GM12878 (cell line): ENCODE data around the gene USF1. TPM values are rescaled to one million over a fixed set of nuclear protein-coding genes. Genes with fewer than 3 reads are reported as not detected.

Experiments used
- ATAC-seq: fragments of 200-7000 bp; cut with Tn5 transposase; 3 replicates; pipeline ENCODE4 v1.9.1; 2020; ENCODE audit warnings: mild to moderate bottlenecking, moderate library complexity
- BruUV-seq: library from RNA; stranded (reverse); fragments of 400-500 nt; replicated peaks from 2 replicates; lab custom pipeline; 2021; lab: Mats Ljungman, UMichigan
- CTCF ChIA-PET: fragments of 300-600 bp; sonication (Branson Sonifier 250); formaldehyde crosslinking; extraction: SDS; loops from one replicate; lab custom pipeline; 2021; ENCODE audit warnings: inconsistent platforms; lab: Yijun Ruan, JAX
- POLR2A ChIA-PET: fragments of 350-600 bp; formaldehyde crosslinking; extraction: SDS; loops from one replicate; lab custom pipeline; 2021; ENCODE audit warnings: inconsistent platforms; lab: Charles Lee
- RAD21 ChIA-PET: fragments of 300-600 bp; sonication (Branson Sonifier 250); formaldehyde crosslinking; loops from one replicate; lab custom pipeline; 2023; ENCODE audit warnings: antibody characterized with exemption; ENCODE audit not compliant: unreplicated experiment; lab: Charles Lee
- SMC1A ChIA-PET: fragments of 300-600 bp; sonication (Branson Sonifier 250); formaldehyde crosslinking; loops from one replicate; lab custom pipeline; 2023; ENCODE audit not compliant: unreplicated experiment, uncharacterized antibody; lab: Charles Lee
- DNase-seq: peaks from one replicate; pipeline ENCODE4 v3.0.0-alpha.2; 2011; ENCODE audit warnings: low read depth, low spot score
- FAIRE-seq: peaks from 3 replicates; lab custom pipeline; 2011; peaks lifted over from hg19 to GRCh38; lab: Jason Lieb, UNC
- H2AFZ ChIP-seq: 2 replicates; pipeline ENCODE4 v1.6.0; 2011; ENCODE audit warnings: low read depth, low read length, control low read depth; ENCODE audit not compliant: control insufficient read depth
- H3K27ac ChIP-seq: 2 replicates; pipeline ENCODE4 v1.5.1; 2011; ENCODE audit warnings: control low read depth; ENCODE audit not compliant: control insufficient read depth, insufficient read depth
- H3K27me3 ChIP-seq, 2 experiments: replicated peaks in 1 of 2; 2 replicates each; pipeline versions ENCODE4 v1.6.0 to v1.6.1; 2011; ENCODE audit warnings: low read length in 1 of 2; ENCODE audit not compliant: control insufficient read depth in 2 of 2, insufficient read depth in 2 of 2
- H3K36me3 ChIP-seq, 2 experiments: 2 replicates each; pipeline ENCODE4 v1.5.1; 2011; ENCODE audit warnings: low read length in 1 of 2; ENCODE audit not compliant: control insufficient read depth in 2 of 2, insufficient read depth in 2 of 2
- H3K4me1 ChIP-seq: 2 replicates; pipeline ENCODE4 v1.6.1; 2011; ENCODE audit warnings: mild to moderate bottlenecking, low read length, moderate library complexity, mixed read lengths; ENCODE audit not compliant: control insufficient read depth, insufficient read depth
- H3K4me2 ChIP-seq: 2 replicates; pipeline ENCODE4 v1.6.0; 2011; ENCODE audit warnings: control low read depth; ENCODE audit not compliant: control insufficient read depth, insufficient read depth
- H3K4me3 ChIP-seq: fragments of 200-600 bp; sonication (generic); 2 replicates; pipeline ENCODE4 v1.5.1; 2016
- H3K79me2 ChIP-seq: 2 replicates; pipeline ENCODE4 v1.6.0; 2011; ENCODE audit warnings: low read length; ENCODE audit not compliant: control insufficient read depth, insufficient read depth
- H3K9ac ChIP-seq: 2 replicates; pipeline ENCODE4 v1.8.0; 2011; ENCODE audit warnings: low read length, control low read depth, mixed read lengths; ENCODE audit not compliant: control insufficient read depth, insufficient read depth
- H3K9me3 ChIP-seq: replicated peaks from 3 replicates; pipeline ENCODE4 v1.5.1; 2011; ENCODE audit warnings: mild to moderate bottlenecking, low read length; ENCODE audit not compliant: control insufficient read depth, insufficient read depth
- H4K20me1 ChIP-seq: 2 replicates; pipeline ENCODE4 v1.6.0; 2011; ENCODE audit not compliant: control insufficient read depth, insufficient read depth
- BMI1 ChIP-seq: fragments of 450-650 bp; IDR thresholded peaks from 2 replicates; pipeline ENCODE4 v1.6.1; 2016; ENCODE audit warnings: mild to moderate bottlenecking, moderate library complexity, borderline replicate concordance
- FOXK2 ChIP-seq: fragments of 450-650 bp; IDR thresholded peaks from 2 replicates; pipeline ENCODE4 v1.6.1; 2017; ENCODE audit warnings: mild to moderate bottlenecking, moderate library complexity
- HDGF ChIP-seq: fragments of 450-650 bp; IDR thresholded peaks from 2 replicates; pipeline ENCODE4 v1.6.1; 2016; ENCODE audit warnings: antibody characterized with exemption
- IKZF1 ChIP-seq: fragments of 450-650 bp; conservative IDR thresholded peaks from 2 replicates; pipeline ENCODE4 v1.6.1; 2017; ENCODE audit warnings: antibody characterized with exemption, mild to moderate bottlenecking
- JUNB ChIP-seq: IDR thresholded peaks from 2 replicates; pipeline ENCODE4 v1.6.1; 2016; ENCODE audit warnings: antibody characterized with exemption, mild to moderate bottlenecking
- NFXL1 ChIP-seq: fragments of 450-650 bp; IDR thresholded peaks from 2 replicates; pipeline ENCODE4 v1.6.1; 2017; ENCODE audit warnings: antibody characterized with exemption, mild to moderate bottlenecking, borderline replicate concordance
- PAX5 ChIP-seq: IDR thresholded peaks from 2 replicates; pipeline ENCODE4 v1.6.1; 2011; ENCODE audit warnings: low read depth, low read length, borderline replicate concordance
- PRDM15 ChIP-seq: fragments of 450-650 bp; formaldehyde crosslinking; IDR thresholded peaks from 2 replicates; pipeline ENCODE4 v1.4.0; 2020; ENCODE audit warnings: mild to moderate bottlenecking, moderate library complexity
- SMAD5 ChIP-seq: IDR thresholded peaks from 2 replicates; pipeline ENCODE4 v1.6.1; 2016; ENCODE audit warnings: antibody characterized with exemption, low read depth
- SMC3 ChIP-seq: IDR thresholded peaks from 2 replicates; pipeline ENCODE4 v1.6.1; 2011; ENCODE audit warnings: low read length, improper control_type of control experiment, borderline replicate concordance
- ZBTB40 ChIP-seq: fragments of 450-650 bp; IDR thresholded peaks from 2 replicates; pipeline ENCODE4 v1.6.1; 2016; ENCODE audit warnings: mild to moderate bottlenecking, moderate library complexity, borderline replicate concordance
- ZZZ3 ChIP-seq: IDR thresholded peaks from 2 replicates; pipeline ENCODE4 v1.6.1; 2011; ENCODE audit warnings: low read depth; ENCODE audit not compliant: control insufficient read depth, insufficient read length
- WGBS: methylation state at CpG from one replicate; pipeline ENCODE4 v1.1.6; 2016; ENCODE audit warnings: low lambda C conversion rate; ENCODE audit not compliant: insufficient replicate concordance, insufficient coverage; ENCODE audit errors: missing lambda C conversion rate; 5-methylcytosine and 5-hydroxymethylcytosine counted together
- in situ Hi-C: fragments of 300-500 bp; cut with MboI; formaldehyde crosslinking; loops from 9 replicates; pipeline ENCODE4 v1.14.3; 2018; ENCODE audit warnings: mixed read lengths
- intact Hi-C: fragments of 100-400 bp; cut with micrococcal nuclease; formaldehyde crosslinking; loops from one replicate; pipeline ENCODE4 v1.14.2; 2022; ENCODE audit not compliant: unreplicated experiment
- polyA plus RNA-seq, 11 experiments: library from polyadenylated mRNA; depleted of rRNA in 4 of 11; unstranded in 6 of 11; stranded (reverse) in 5 of 11; fragments of >200 nt; fragmentation: Nextera tagmentation in 4 of 11; fragmentation: Illumina TruSeq in 1 of 11; extraction: Ambion mirVana in 4 of 11; extraction: Trizol in 1 of 11; gene quantifications; 1 replicate in 1 of 11; 2 replicates in 10 of 11; pipeline versions ENCODE4 v1.2.1 to v1.2.3, GENCODE V29; 2011 to 2016; ENCODE audit warnings: inconsistent platforms in 2 of 11, missing spikeins in 2 of 11, low read depth in 1 of 11
- total RNA-seq, 4 experiments: library from RNA; depleted of rRNA in 3 of 4; stranded (reverse); fragments of >200 nt in 3 of 4; fragmentation: Illumina TruSeq in 1 of 4; extraction: Trizol in 1 of 4; gene quantifications; 2 replicates each; pipeline versions ENCODE4 v1.2.1 to v1.2.3, GENCODE V29; 2013 to 2021
- TF ChIP-seq, protein P1 (sequence below): IDR thresholded peaks from 2 replicates; pipeline ENCODE4 v1.6.1; 2012; ENCODE audit warnings: low read depth, low read length, improper control_type of control experiment

The USF1 gene
- total and polyA plus RNA-seq, 10 of the 15 experiments (the other 5 are each of a cell fraction or from before 2014, with no cell fraction given) = 9.4 to 92.1 (median 53.5) TPM

DNA sequence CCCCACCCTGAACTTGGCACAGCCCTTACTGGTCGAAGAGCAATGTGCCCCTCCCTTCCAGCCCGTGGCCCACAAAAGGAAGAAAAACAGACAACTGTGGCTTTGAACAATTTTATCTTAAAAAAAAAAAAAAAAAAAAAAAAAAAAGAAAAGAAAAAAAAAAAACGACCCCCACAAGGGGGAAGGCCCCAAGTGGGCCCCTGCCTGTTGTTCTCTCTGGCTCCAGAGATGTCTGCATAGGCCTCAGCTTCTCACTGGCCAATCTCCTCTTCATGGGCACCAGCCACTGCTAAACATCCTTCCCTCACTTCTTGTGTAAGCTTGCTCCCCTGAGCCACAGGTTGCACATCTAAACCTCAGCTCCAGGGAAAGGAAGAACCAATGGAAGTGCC, 6.6 kb downstream of the USF1 start (continued):
- TF ChIP-seq HDGF = no peak

DNA sequence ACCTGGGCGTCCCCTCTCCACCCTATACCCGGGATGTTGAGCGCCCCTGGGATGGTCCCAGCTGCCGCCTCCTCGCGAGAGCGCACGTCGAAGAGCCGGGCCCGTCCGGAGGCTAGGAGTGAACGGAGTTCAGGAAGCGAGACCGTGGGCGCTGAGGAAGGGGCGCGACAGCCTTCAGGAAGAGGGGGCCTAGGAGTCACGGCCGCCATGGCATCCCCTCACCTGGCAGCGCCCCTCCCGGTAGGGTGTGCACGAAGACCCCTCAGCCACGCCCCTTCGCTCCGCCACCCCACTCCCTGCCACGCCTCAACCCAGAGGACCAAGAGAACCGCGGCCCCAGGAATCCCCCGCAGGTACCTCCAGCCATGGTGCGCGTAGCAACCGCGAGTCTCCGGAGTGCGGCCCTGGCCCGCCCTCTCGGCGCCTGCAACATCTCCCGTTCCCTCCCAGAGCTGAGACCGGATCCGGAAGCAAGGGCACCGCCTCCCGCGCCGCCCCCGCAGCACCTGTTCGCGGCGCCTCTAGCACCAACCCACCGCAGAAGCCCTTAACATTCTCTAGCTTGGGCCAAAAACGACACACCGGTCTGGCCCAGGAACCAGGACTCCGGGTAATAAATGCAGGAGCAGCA, 7.1 kb downstream of the USF1 start, which contains the start of gene TSTD1:
TSS of gene TSTD1 (minus strand) at position 442 of the 631 bp plus-strand sequence. CDS start at position 367, 75 bp downstream.
- intact Hi-C loops = no loop called here
- ChIA-PET SMC1A (interaction anchor here (0.8 to 6.3 kb wide), 11 partner anchors 9 to 83 kb away, joined by 3 to 51 read pairs (median 4); partner anchors contain the start of gene F11R), RAD21 (interaction anchor here (1.0 to 4.2 kb wide), 9 partner anchors 9 to 58 kb away, joined by 3 to 22 read pairs (median 9); partner anchors contain the start of genes ARHGAP30 and F11R), POLR2A (interaction anchor here (0.7 to 2.2 kb wide), 13 partner anchors 8 to 331 kb away, joined by 3 to 21 read pairs (median 4); partner anchors contain the start of genes ARHGAP30 and F11R), CTCF (interaction anchor here (0.9 to 11.1 kb wide), 13 partner anchors 9 to 127 kb away, joined by 3 to 181 read pairs (median 6); partner anchors contain the start of genes ARHGAP30, F11R, KLHDC9 and PPOX)
- Histone ChIP-seq H3K4me1 (peaks cover 12% of the 10 kb centered on the region), H3K36me3 (peaks cover 22 to 34% of the 10 kb centered on the region in 2 experiments), H4K20me1 (no peaks in the 10 kb centered on the region), H3K9me3 (no peaks in the 10 kb centered on the region), H3K27ac (peak within 1 kb of the TSS; percentile 69), H3K4me2 (peak within 1 kb of the TSS; percentile 57), H3K79me2 (peaks cover 10% of the 10 kb centered on the region), H2AFZ (peak within 1 kb of the TSS; percentile 83), H3K27me3 (no peaks in the 10 kb centered on the region), H3K4me3 (peak within 1 kb of the TSS; percentile 87), H3K9ac (peak within 1 kb of the TSS; percentile 41)
- WGBS = 7% methylated on average over 54 of the region's 54 CpGs
- in situ Hi-C loops = no loop called here
- TSS peak; percentile 54 for BruUV-seq
- peak; percentile 94 for ATAC-seq
- DNase-seq = no peak
- FAIRE-seq = peak; percentile 86
- TF ChIP-seq ZBTB40 (peak; percentile 86), PAX5 (peak; percentile 62; the same call in 1 of the 2 replicates), BMI1 (no peak), NFXL1 (no peak), ZZZ3 (no peak), FOXK2 (no peak), SMAD5 (no peak; the same call in 1 of the 2 replicates), JUNB (no peak; the same call in 1 of the 2 replicates), SMC3 (no peak), PRDM15 (CRISPR knock-in tag) (no peak), IKZF1 (no peak; the same call in none of the 2 replicates)
- TF ChIP-seq, protein P1, sequence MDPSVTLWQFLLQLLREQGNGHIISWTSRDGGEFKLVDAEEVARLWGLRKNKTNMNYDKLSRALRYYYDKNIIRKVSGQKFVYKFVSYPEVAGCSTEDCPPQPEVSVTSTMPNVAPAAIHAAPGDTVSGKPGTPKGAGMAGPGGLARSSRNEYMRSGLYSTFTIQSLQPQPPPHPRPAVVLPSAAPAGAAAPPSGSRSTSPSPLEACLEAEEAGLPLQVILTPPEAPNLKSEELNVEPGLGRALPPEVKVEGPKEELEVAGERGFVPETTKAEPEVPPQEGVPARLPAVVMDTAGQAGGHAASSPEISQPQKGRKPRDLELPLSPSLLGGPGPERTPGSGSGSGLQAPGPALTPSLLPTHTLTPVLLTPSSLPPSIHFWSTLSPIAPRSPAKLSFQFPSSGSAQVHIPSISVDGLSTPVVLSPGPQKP = peak; percentile 87
